ENCODE results near the gene TNIK.

DNA sequence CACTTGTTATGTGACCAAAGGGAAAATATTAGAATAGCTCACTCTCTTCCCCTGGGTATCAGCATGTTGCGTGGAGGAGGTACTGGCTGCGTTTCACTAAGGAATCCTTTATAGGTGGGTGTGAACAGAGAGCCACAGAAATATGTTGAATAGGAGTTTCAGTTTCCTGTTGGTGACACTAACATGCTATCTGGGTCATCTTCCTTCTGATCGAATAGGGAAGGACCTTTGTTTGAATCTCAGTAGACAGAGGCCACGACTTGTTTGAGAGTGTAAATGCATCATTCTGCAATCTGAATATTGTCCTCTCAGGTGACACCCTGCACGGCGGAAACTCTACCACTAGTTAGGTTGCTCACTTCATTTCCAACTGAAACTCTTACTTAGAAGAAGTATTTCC is 275.8 kb downstream of the TNIK start:
- TF ChIP-seq CTCF (IDR thresholded peaks at IDR 0.05) (no peak), EP300 (IDR thresholded peaks at IDR 0.05) (no peak), POLR2A (IDR thresholded peaks at IDR 0.05) (no peak), POLR2AphosphoS5 (IDR thresholded peaks at IDR 0.05) (no peak)

Measured in stomach (tissue), 4 donors.